HG03159 (cell line): ENCODE measurements around the gene SIRT6.
"Not testable (repeated sequence)": the region's sequence is repeated elsewhere in the genome, so short reads cannot be mapped to it uniquely, and the experiment has no call there.

ENCODE experiments used
- ATAC-seq: cut with Tn5 transposase; IDR thresholded peaks from one replicate; pipeline ENCODE4 v1.9.1; 2021; ENCODE audit warnings: mild to moderate bottlenecking, moderate library complexity; ENCODE audit not compliant: unreplicated experiment

The SIRT6 gene

DNA sequence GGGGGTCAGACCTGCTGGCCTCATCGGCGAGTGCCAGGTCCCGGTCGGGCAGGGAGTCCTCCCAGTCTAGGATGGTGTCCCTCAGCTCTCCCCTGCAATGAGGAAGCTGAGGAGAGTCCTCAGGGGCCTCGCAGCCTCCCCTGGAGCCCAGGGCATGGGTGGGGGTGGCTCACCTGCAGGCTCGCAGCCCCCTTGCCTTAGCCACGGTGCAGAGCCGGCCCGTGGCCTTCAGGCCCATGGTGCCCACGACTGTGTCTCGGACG, 6.8 kb downstream of the SIRT6 start:
- ATAC-seq, result no peak

DNA sequence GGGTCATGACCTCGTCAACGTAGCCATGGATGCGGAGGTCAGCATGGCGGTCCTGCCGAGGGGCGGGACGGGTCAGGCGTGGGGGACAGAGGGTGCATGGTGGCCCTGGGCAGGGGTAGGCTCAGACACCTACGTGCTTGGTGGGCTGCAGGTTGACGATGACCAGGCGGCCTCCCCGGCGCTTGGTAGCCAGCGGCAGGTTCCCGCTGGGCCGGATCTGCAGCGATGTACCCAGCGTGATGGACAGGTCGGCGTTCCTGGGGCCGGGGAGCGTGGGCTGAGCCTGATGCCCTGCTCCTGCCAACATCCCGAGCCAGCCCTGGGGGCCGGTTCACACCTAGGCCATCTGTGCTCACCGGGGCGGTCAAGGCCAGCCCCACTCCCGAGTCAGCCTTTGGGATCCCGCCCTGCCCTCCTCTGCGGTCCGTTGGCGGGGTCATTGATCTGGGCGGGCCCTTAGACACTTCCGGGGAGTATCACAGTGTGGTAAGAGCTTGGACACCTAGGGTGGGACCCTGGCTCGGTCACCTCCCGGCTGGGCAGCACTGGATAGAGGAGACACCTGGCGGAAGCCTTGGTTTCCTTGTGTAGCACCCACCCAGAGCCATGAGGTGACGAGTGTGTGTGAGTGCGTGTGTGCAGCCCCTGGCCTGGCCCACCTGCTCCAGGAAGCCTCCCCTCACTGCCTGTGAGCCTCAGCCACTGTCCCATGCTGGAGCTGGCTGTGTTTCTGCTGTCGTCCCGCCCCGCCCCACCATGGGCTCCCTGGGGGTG, 7.3 kb downstream of the SIRT6 start:
- ATAC-seq, result no peak

DNA sequence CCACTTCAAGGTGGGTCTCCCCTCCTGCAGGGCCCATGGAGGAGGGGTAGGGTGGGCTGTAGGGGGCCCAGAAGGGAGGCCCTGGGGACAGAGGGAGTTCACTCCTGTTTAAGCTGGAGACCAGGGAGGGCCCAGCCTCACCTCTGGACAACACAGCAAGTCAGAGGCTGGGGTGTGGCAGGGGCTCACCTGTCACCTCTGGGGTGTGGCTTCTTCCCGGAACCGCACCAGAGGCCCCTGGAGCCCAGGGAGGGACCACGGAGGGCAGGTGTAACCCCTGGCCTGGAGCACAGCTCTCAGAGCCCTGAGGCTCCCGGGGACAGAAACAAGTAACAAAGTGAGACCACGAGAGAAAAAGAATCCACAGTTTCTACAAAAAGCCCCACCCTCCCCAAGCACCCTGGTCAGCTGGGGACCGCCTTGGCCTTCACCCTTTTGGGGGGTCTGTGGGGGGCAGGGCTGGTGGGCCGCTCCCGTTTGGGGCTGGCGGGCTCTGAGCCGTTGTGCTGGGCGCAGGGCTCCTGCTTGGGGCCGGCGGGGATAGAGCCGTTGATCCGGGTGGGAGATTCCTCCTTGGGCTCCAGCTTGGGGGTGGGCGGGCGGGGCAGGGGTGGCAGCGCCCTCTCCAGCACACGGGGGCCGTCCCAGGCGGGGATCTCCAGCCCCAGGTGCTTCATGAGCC, 8.0 kb downstream of the SIRT6 start:
- ATAC-seq, result no peak

DNA sequence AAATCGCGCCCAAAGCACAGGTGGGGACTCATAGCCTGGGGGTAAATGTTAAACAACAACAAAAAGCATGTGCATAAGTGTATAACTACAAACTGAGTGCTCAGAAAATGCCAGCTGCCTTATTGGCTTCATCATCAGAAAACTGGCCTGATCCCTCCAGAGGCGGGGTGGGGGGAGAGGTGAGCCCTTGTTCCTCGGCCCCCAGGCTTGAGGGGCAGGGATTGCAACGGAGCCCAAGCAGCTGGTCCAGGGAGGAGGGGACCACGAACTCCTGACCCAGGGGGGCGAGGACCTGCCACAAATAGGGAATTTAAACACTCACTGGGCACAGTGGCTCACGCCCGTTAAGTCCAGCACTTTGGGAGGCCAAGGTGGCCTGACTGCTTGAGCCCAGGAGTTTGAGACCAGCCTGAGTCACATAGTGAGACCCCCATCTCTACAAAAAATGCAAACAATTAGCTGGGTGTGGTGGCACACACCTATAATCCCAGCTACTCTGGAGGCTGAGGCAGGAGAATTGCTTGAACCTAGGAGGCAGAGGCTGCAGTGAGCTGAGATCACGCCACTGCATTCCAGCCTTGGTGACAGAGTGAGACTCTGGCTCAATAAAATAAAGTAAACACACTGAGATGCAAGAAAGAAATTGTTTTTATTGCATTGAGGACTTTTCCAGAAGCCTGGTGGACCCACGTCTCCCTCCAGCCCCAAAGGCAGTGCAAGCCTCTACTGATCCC, 8.7 kb downstream of the SIRT6 start:
- no peak for ATAC-seq

DNA sequence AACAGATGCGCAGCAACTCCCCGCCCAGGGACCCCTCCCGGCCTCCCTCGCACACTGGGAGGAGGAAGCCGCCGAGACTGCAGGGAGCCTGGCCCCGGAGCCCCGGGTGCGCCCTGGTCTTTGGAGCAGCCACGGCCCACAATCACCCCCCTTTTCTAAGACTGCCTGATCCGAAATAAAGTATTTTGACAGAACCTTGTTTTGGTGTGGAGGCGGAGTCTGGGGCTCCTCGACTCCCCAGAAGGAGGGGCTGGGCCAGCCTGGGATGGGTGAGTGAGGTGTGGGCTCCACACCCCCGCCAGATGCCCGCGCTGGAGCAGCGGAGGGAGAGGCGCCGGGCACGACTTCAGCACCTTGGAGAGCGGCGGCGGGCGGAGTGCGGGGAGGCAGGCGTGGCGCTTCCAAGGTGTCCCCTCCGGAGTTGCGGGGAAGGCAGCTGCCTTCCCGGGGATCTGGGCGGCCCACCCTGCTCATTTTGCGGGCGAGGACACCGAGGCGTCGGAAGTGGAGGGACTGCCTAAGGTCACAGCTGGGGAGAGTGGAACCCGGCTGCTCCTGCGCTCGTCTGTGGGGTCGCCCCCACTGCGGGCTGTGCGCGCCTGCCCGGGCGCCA, 9.4 kb downstream of the SIRT6 start:
- ATAC-seq, result no peak

DNA sequence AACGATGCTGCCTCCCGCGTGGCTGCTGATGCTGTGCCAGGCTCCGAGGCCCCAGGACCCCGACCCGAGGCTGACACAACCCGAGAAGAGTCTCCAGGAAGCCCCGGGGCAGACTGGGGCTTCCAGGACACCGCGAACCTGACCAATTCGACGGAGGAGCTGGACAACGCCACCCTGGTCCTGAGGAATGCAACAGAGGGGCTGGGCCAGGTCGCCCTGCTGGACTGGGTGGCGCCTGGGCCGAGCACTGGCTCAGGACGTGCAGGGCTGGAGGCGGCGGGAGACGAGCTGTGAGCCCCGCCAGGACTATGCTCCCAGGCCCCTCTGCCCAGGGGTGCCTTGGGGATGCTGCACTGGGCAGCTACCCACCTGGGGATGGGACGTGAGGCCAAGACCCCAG, 10.7 kb downstream of the SIRT6 start:
- ATAC-seq, result no peak

DNA sequence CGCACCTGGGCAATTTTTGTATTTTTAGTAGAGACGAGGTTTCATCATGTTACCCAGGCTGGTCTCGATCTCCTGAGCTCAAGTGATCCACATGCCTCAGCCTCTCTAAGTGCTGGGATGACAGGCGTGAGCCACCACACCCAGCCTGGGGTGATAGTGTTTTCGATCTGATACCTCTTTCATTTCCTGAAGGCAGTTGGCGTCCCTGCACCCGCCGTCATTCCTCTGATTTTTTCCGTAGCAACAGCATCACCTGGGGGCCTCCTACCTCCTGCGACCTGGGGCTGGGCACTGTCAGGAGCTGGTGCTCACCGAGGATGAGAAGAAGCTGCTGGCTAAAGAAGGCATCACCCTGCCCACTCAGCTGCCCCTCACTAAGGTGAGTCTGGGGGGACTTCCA, 18.1 kb downstream of the SIRT6 start:
- no peak for ATAC-seq

DNA sequence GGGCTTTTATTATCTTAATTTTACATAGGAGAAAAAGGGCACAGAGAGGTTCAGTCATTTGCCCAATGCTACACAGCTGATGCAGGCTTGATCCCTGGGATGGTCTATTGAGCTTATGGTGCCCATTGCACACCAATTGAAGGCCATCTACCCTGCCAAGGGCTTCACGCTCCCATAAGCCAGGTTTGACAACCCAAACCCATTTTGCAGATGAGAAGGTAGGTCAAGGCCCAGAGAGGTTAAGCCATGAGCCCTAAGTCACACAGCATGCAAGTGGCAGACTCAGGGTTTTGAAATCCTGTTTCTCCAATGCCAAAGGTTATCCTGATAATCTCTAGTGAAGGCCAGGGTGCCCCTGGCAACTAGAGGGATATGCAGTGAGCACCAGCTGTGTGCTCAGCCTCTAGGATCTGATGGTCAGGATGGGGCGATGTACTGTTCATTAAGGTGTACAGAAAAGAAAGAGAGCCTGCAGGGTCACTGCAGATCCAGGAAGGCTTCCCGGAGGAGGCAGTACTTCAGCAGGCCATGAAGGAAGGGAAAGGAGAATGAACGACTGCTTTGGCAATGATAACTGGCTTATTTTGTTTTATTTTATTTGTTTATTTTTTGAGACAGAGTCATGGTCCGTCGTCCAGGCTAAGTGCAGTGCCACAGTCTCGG, 20.8 kb downstream of the SIRT6 start:
- no peak for ATAC-seq

DNA sequence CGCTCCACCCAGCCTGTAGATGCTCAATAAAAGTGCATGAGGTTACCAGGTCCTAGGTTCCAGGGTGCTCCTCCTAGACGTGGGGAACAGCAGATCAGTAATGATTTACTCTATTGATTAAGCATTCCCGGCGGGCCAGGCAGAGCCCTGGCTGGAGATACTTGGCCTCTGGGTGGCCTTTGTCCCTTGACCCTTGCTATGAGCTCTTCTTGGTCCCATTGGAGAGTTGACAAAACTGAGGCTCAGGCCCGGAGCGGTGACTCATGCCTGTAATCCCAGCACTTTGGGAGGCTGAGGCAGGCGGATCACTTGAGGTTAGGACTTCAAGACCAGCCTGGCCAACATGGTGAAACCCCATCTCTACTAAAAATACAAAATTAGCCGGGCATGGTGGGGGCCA, 24.4 kb downstream of the SIRT6 start:
- not testable (repeated sequence) for ATAC-seq

DNA sequence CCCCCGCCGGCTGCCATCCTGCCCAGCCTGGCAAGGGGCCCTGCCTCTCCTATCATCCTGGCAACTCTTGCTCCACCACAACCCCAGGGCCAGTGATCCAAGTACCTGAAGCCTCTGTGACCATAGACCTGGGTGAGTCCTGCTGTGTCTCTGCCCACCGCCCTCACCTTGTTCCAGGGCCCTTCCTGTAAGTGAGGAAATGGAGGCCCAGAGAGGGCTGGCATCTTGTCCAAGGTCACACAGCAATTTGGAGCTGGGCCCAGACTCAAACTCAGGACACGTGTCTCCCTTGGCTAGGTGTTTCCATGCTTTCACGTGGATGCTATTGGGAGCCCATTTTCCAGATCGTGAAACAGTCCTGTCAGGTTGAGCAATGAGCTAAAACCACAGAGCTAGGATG, 25.2 kb downstream of the SIRT6 start:
- ATAC-seq, result no peak

DNA sequence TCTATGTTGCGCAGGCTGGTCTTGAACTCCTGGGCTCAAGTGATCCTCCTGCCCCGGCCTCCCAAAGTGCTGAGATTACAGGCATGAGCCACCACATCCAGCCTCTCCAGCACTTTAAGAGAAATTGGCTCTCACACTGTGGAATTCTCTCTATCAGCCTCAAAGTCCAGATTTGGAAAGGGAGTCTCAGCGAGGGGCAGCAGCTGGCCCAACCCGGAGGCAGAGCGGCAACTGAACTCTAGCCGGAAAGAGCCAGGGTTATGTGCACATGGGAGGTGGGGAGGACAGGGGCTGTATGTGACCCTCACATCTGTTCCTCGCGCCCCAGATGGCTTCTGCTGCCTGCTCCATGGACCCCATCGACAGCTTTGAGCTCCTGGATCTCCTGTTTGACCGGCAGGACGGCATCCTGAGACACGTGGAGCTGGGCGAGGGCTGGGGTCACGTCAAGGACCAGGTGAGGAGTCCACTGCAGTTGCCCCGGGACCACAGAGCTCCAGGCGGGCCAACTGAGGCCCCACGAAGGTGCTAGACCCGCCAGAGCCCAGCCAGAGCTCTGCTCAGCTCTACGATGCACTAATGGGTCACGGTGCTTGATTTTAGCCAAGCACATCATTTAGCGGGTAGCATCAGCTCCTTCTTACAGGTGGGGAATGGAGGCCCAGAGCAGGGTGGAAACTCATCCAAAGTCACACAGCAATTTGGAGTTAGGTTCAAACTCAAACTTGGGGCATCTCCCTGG, 27.6 kb downstream of the SIRT6 start:
- ATAC-seq, result no peak

DNA sequence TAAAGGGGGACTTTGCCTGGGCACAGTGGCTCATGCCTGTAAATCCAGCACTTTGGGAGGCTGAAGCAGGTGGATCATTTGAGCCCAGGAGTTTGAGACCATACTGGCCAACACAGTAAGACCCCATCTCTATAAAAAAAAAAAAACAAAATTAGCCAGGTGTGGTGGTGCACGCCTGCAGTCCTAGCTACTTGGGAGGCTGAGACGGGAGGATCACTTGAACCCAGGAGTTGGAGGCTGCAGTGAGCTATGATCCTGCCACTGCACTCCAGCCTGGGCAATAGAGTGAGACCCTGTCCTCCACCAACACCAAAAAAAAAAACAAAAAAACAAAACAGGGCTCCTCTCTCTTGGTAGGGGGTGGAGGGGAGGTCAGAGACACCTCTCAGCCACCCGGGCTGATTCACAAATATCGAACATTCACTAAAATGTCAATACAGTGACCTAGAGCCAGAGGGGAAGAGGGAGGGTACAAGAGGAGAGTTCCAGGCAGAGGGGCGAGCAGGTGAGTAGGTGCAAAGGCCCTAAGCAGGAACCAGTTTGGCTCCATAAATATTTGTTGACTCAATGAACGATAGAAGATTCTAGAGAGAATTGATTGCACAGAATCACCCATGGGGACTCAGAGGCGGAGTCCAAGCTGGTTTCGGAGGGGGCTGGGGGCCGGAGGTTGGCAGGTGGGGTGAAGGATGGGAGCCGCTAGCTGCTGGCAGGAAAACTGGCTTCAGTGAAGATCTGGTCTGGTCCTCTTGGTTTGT, 29.9 kb downstream of the SIRT6 start:
- ATAC-seq, result no peak

DNA sequence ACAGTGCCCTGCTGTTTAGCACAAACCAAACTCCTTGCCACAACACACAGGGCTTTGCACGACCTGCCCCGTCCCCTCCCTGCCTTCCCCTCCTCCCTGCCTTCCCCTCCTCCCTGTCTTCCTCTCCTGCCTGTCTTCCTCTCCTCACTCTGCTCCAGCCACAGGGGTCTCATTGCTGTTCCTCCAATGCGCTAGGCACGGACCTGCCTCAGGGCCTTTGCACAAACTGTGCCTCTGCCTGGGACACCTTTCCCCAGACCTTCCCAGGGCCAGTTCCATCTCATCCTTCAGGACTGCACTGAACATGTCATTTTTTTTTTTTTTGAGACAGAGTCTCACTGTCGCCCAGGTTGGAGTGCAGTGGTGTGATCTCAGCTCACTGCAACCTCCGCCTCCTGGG, 30.7 kb downstream of the SIRT6 start:
- no peak for ATAC-seq

DNA sequence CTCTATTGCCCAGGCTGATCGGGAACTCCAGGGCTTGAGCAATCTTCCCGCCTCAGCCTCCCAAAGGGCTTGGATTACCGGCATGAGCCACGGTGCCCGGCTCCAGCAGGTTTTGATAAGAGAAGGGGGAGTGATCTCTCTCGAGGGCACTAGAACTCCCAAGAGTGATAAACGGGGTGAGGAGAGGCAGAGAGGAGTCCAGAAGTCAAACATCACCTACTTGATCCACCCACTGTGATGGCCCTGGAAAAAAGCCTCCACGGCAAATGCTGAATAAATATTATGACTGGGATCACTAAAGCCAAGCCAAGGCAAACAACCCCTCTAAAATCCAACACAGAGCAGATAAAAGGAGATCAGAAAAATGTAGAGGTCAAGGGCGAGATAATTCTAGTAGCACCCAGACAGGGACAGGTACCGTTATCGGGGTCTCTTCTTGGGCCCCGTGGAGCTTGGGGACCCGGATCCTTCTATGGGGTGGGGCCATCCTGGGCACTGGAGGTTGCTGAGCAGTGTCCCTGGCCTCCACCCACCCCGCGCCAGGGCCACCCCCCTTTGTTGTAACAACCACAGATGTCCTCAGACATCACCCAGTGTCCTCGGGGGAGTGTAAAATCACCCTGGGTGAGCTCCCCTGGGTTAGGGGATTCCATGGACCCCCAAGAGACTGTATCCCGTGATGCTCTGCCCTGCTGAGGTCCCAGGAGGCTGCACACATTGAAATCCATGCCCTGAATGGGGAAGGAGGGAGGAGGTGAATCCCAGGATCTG, 32.7 kb downstream of the SIRT6 start:
- no peak for ATAC-seq

DNA sequence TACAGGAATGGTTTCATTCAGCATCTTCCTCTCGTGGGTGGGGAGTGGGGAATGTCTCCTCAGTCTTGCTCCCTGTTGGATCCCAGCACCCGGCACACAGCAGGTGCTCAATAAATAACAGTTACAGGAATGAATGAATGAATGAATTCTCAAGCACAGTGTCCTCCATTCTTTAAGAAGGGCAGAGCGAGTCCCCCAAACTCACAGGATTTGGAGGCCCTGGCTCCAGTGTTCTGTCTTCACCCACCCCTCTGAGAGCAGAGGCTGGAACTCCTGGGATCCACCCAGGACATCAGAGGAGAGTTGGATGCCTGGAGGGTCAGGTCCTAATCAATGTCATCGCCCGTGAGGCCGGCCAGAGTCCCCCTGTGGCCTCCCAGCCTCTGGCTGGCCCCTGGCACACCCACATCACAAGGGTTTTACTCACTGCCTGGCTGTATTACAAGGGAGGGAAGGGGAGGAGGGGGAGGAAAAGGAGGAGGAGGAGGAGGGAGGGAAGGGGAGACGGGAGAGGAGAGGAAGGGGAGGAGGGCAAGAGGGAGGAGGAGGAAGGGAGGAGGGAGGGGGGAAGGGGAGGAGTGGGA, 37.6 kb downstream of the SIRT6 start:
- no peak for ATAC-seq

DNA sequence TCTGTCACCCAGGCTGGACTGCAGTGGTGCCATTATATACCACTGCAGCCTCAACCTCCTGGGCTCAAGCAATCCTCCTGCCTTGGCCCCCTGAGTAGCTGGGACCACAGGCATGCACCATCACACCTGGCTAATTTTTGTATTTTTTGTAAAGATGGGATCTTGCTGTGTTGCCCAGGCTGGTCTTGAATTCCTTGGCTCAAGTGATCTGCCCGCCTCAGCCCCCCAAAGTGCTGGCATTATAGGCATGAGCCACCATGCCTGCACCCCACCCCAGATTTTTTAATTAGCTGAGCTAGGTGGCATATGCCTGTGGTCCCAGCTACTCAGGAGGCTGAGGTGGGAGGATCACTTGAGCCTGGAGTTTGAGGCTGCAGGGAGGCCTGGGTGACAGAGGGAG, 39.4 kb downstream of the SIRT6 start:
- ATAC-seq, result not testable (repeated sequence)

DNA sequence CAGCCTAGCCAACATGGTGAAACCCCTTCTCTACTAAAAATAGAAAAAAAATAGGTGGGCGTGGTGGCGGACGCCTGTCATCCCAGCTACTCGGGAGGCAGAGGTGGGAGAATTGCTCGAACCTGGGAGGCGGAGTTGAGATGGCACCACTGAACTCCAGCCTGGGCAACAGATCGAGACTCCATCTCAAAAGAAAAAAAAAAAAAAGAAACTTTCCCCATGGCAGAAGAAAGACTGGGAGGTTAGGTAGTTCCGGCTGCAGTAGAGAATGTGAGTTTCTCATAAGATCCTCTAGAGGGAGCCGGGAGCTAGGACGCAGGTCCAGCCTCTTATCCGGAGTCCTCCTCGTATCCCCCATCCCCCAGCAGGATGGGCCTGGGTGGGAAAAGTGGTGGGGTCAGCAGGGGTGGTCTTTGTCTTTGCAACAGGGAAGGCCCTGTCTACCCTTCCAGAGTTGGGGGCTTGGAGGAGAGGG, 42.1 kb downstream of the SIRT6 start:
- ATAC-seq, result no peak

DNA sequence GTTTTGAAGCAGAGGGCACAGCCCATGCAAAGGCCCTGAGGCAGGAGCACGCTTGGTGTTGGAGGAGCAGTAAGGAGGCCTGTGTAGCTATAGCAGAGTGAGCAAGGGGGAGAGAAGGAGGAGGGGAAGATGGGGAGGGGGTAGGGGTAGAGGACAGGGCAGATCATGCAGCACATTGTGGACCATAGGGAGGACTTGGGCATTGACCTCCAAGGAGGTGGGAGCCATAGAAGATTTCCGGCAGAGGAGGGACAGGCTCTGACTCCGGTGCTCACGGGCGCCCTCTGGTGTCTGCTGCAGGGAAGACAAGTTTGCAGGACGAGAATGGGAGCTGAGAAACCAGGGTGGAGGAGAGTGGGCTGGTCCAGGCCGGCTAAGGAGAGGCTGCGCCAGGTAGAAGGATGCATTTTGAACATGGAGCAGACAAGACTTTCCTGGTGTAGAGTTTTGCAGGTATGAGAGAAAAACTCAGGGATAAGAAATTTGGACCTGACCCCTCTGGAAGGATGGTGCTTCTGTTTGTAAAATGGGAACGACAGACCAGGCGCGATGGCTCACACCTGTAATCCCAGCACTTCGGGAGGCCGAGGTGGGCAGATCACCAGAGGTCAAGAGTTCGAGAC, 42.6 kb downstream of the SIRT6 start:
- ATAC-seq, result no peak
